Neuronal stem cell (in vitro differentiated cells): ENCODE data around the gene SNRPA1.

Experiments
- DNase-seq: peaks from one replicate; pipeline ENCODE4 v3.0.0-alpha.2; 2013; ENCODE audit warnings: low spot score
- H2AFZ ChIP-seq: one replicate; pipeline ENCODE4 v1.6.1; 2013; ENCODE audit warnings: mild to moderate bottlenecking, low read length, inconsistent platforms
- H2AK5ac ChIP-seq: 2 replicates; pipeline ENCODE4 v1.6.1; 2013; ENCODE audit warnings: low read depth, mild to moderate bottlenecking, inconsistent platforms, low read length, moderate library complexity, mixed read lengths
- H2BK120ac ChIP-seq: 2 replicates; pipeline ENCODE4 v1.6.1; 2013; ENCODE audit warnings: low read depth, mild to moderate bottlenecking, inconsistent platforms, low read length, moderate library complexity, mixed read lengths
- H2BK12ac ChIP-seq: one replicate; pipeline ENCODE4 v1.6.1; 2013; ENCODE audit warnings: low read length, inconsistent platforms
- H2BK15ac ChIP-seq: 2 replicates; pipeline ENCODE4 v1.6.1; 2013; ENCODE audit warnings: mild to moderate bottlenecking, low read length, inconsistent platforms, mixed read lengths
- H2BK5ac ChIP-seq: one replicate; pipeline ENCODE4 v1.6.1; 2013; ENCODE audit warnings: inconsistent platforms, mild to moderate bottlenecking, low read length, moderate library complexity
- H3K14ac ChIP-seq: one replicate; pipeline ENCODE4 v1.6.1; 2013; ENCODE audit warnings: low read length, inconsistent platforms
- H3K18ac ChIP-seq: 2 replicates; pipeline ENCODE4 v1.6.1; 2013; ENCODE audit warnings: low read length, inconsistent platforms
- H3K23ac ChIP-seq: 2 replicates; pipeline ENCODE4 v1.6.1; 2013; ENCODE audit warnings: low read depth, mild to moderate bottlenecking, mixed read lengths, low read length, inconsistent platforms; ENCODE audit not compliant: poor library complexity
- H3K27ac ChIP-seq: replicated peaks from 3 replicates; pipeline ENCODE4 v1.5.1; 2013; ENCODE audit warnings: low read length, inconsistent platforms
- H3K27me3 ChIP-seq, 3 experiments: 2 replicates each; pipeline ENCODE4 v1.6.1; 2013; ENCODE audit warnings: low read length in 3 of 3, mild to moderate bottlenecking in 2 of 3, inconsistent platforms in 1 of 3, low read depth in 1 of 3, mixed read lengths in 1 of 3, moderate library complexity in 1 of 3; ENCODE audit not compliant: control insufficient read depth in 3 of 3, insufficient read depth in 3 of 3
- H3K36me3 ChIP-seq, 2 donors: replicated peaks in 1 of 2; 2 replicates each; pipeline ENCODE4 v1.6.1; 2013; ENCODE audit warnings: low read length in 2 of 2; ENCODE audit not compliant: control insufficient read depth in 2 of 2, insufficient read depth in 2 of 2
- H3K4ac ChIP-seq: 2 replicates; pipeline ENCODE4 v1.6.1; 2013; ENCODE audit warnings: inconsistent platforms, mild to moderate bottlenecking, low read length, moderate library complexity
- H3K4me1 ChIP-seq, 2 donors: 1 replicate in 1 of 2; 2 replicates in 1 of 2; pipeline ENCODE4 v1.6.1; 2013; ENCODE audit warnings: low read length in 2 of 2, low read depth in 1 of 2; ENCODE audit not compliant: control insufficient read depth in 2 of 2, insufficient read depth in 1 of 2
- H3K4me2 ChIP-seq: one replicate; pipeline ENCODE4 v1.6.1; 2013; ENCODE audit warnings: mild to moderate bottlenecking, low read length, inconsistent platforms; ENCODE audit not compliant: insufficient read depth, poor library complexity, severe bottlenecking
- H3K4me3 ChIP-seq, 2 donors: 2 replicates each; pipeline ENCODE4 v1.5.1; 2013; ENCODE audit warnings: low read length in 2 of 2, mild to moderate bottlenecking in 2 of 2, inconsistent platforms in 1 of 2, moderate library complexity in 1 of 2
- H3K79me1 ChIP-seq: one replicate; pipeline ENCODE4 v1.6.1; 2013; ENCODE audit warnings: low read depth, mild to moderate bottlenecking, inconsistent platforms, low read length, moderate library complexity
- H3K9ac ChIP-seq: one replicate; pipeline ENCODE4 v1.6.1; 2013; ENCODE audit warnings: mild to moderate bottlenecking, low read depth, low read length, inconsistent platforms; ENCODE audit not compliant: poor library complexity
- H3K9me3 ChIP-seq, 2 donors: replicated peaks in 1 of 2; 2 replicates each; pipeline versions ENCODE3 to v1.6.1; 2013; ENCODE audit warnings: low read length in 2 of 2, mild to moderate bottlenecking in 2 of 2, inconsistent platforms in 1 of 2, low read depth in 1 of 2, mixed read lengths in 1 of 2, moderate library complexity in 1 of 2; ENCODE audit not compliant: control insufficient read depth in 2 of 2, insufficient read depth in 1 of 2
- H4K8ac ChIP-seq: one replicate; pipeline ENCODE4 v1.6.1; 2013; ENCODE audit warnings: low read depth, mild to moderate bottlenecking, inconsistent platforms, low read length, moderate library complexity
- H4K91ac ChIP-seq: one replicate; pipeline ENCODE4 v1.6.1; 2013; ENCODE audit warnings: low read length, low read depth, mild to moderate bottlenecking, inconsistent platforms; ENCODE audit not compliant: poor library complexity
- WGBS, 2 donors: extraction: QIAGEN DNeasy Blood & Tissue Kit; methylation state at CpG; one replicate each; pipeline ENCODE4 v1.1.7; 2013; ENCODE audit warnings: missing lambda C conversion rate in 2 of 2, mixed read lengths in 1 of 2; ENCODE audit not compliant: insufficient read length in 2 of 2, insufficient replicate concordance in 1 of 2; ENCODE audit errors: extremely low coverage in 2 of 2; 5-methylcytosine and 5-hydroxymethylcytosine counted together

The SNRPA1 gene

GRCh38 chr15:101248274-101248673 lies 46.8 kb downstream of the SNRPA1 start:
- no peak overlapping the region for H2BK12ac ChIP-seq
- no peak overlapping the region for H2BK5ac ChIP-seq
- H3K4me2 ChIP-seq, result no peak overlapping the region
- no peak overlapping the region for H2AFZ ChIP-seq
- no peaks in the 10 kb centered on the region for H3K9me3 ChIP-seq
- no peak overlapping the region for H3K9ac ChIP-seq
- no peak overlapping the region for H3K27ac ChIP-seq
- no CpG with 5 or more reads among the region's 3 CpGs for WGBS, 2 donors
- H3K79me1 ChIP-seq, result peaks cover 14% of the 10 kb centered on the region
- H4K8ac ChIP-seq, result no peak overlapping the region
- no peak overlapping the region for H3K18ac ChIP-seq
- no peak overlapping the region for H3K4me3 ChIP-seq
- H3K4me1 ChIP-seq, result peaks cover 3 to 11% of the 10 kb centered on the region in 2 donors
- no peak overlapping the region for H4K91ac ChIP-seq
- no peak for DNase-seq
- no peak overlapping the region for H3K14ac ChIP-seq
- peaks cover 2 to 54% of the 10 kb centered on the region in 2 donors for H3K36me3 ChIP-seq
- no peak overlapping the region for H3K23ac ChIP-seq
- H3K27me3 ChIP-seq, result peaks cover 0 to 5% (median 0%) of the 10 kb centered on the region in 3 experiments
- H2BK120ac ChIP-seq, result no peak overlapping the region
- H2BK15ac ChIP-seq, result no peak overlapping the region
- H2AK5ac ChIP-seq, result no peak overlapping the region
- H3K4ac ChIP-seq, result no peak overlapping the region

GRCh38 chr15:101246824-101247745 lies 48.0 kb downstream of the SNRPA1 start:
- no CpG with 5 or more reads among the region's 10 CpGs for WGBS, 2 donors
- H4K8ac ChIP-seq, result no peak overlapping the region
- no peak overlapping the region for H2BK5ac ChIP-seq
- H2AFZ ChIP-seq, result no peak overlapping the region
- H3K36me3 ChIP-seq, result peaks cover 5 to 61% of the 10 kb centered on the region in 2 donors
- H3K4me3 ChIP-seq, result no peak overlapping the region
- no peak overlapping the region for H3K4me2 ChIP-seq
- H3K23ac ChIP-seq, result no peak overlapping the region
- no peak overlapping the region for H2BK12ac ChIP-seq
- peaks cover 3 to 16% of the 10 kb centered on the region in 2 donors for H3K4me1 ChIP-seq
- no peak overlapping the region for H3K4ac ChIP-seq
- no peak overlapping the region for H2AK5ac ChIP-seq
- H3K9me3 ChIP-seq, result no peaks in the 10 kb centered on the region
- no peak overlapping the region for H4K91ac ChIP-seq
- peaks cover 0 to 5% (median 0%) of the 10 kb centered on the region in 3 experiments for H3K27me3 ChIP-seq
- DNase-seq, result no peak
- no peak overlapping the region for H2BK15ac ChIP-seq
- H3K79me1 ChIP-seq, result peaks cover 18% of the 10 kb centered on the region
- no peak overlapping the region for H3K9ac ChIP-seq
- H3K18ac ChIP-seq, result no peak overlapping the region
- no peak overlapping the region for H3K14ac ChIP-seq
- no peak overlapping the region for H2BK120ac ChIP-seq
- H3K27ac ChIP-seq, result no peak overlapping the region

GRCh38 chr15:101246391-101246790 lies 48.7 kb downstream of the SNRPA1 start:
- Histone ChIP-seq H3K27ac (no peak overlapping the region), H3K23ac (no peak overlapping the region), H3K4me3 (no peak overlapping the region), H2BK12ac (no peak overlapping the region), H3K79me1 (peaks cover 18% of the 10 kb centered on the region), H2BK5ac (no peak overlapping the region), H3K4ac (no peak overlapping the region), H3K14ac (no peak overlapping the region), H3K4me1 (peaks cover 3 to 16% of the 10 kb centered on the region in 2 donors), H3K36me3 (peaks cover 5 to 68% of the 10 kb centered on the region in 2 donors), H3K27me3 (peaks cover 0 to 5% (median 0%) of the 10 kb centered on the region in 3 experiments), H3K9ac (no peak overlapping the region), H2AFZ (no peak overlapping the region), H3K4me2 (no peak overlapping the region), H4K91ac (no peak overlapping the region), H2BK120ac (no peak overlapping the region), H3K9me3 (no peaks in the 10 kb centered on the region), H2BK15ac (no peak overlapping the region), H4K8ac (no peak overlapping the region), H2AK5ac (no peak overlapping the region), H3K18ac (no peak overlapping the region)
- WGBS, 2 donors, result no CpG with 5 or more reads among the region's 6 CpGs
- no peak for DNase-seq

GRCh38 chr15:101244889-101245668 lies 50.0 kb downstream of the SNRPA1 start:
- Histone ChIP-seq H3K14ac (no peak overlapping the region), H3K4me3 (no peak overlapping the region)
- DNase-seq, result no peak

More at GRCh38 chr15:101244889-101245668, 50.0 kb downstream of the SNRPA1 start:
- no CpG with 5 or more reads among the region's 14 CpGs for WGBS, 2 donors
- Histone ChIP-seq H3K4me2 (no peak overlapping the region), H3K4ac (no peak overlapping the region), H3K79me1 (peaks cover 15% of the 10 kb centered on the region), H3K36me3 (peaks cover 5 to 68% of the 10 kb centered on the region in 2 donors), H2BK120ac (no peak overlapping the region), H4K8ac (no peak overlapping the region), H3K27me3 (peaks cover 0 to 5% (median 0%) of the 10 kb centered on the region in 3 experiments), H3K4me1 (peaks cover 3 to 11% of the 10 kb centered on the region in 2 donors), H4K91ac (no peak overlapping the region), H2AK5ac (no peak overlapping the region), H3K18ac (no peak overlapping the region), H3K27ac (no peak overlapping the region), H2BK12ac (no peak overlapping the region), H2BK15ac (no peak overlapping the region), H3K9me3 (no peaks in the 10 kb centered on the region), H3K23ac (no peak overlapping the region), H2AFZ (no peak overlapping the region), H3K9ac (no peak overlapping the region), H2BK5ac (no peak overlapping the region)
